Breast epithelium (tissue), 3 donors: ENCODE measurements around the gene RNF212.

ENCODE experiments used
- CTCF ChIP-seq, 3 donors: fragments of 450-650 bp; IDR thresholded peaks; one replicate each; pipeline ENCODE4 v1.5.1; 2016 to 2017; ENCODE audit warnings: antibody characterized with exemption in 3 of 3, mild to moderate bottlenecking in 3 of 3, moderate library complexity in 3 of 3
- POLR2A ChIP-seq: fragments of 450-650 bp; IDR thresholded peaks from one replicate; pipeline ENCODE4 v1.6.1; 2016; ENCODE audit warnings: antibody characterized with exemption, mild to moderate bottlenecking, moderate library complexity

GRCh38 chr4:1112821-1113182 is 562 bp downstream of the RNF212 start:
- no peak for TF ChIP-seq CTCF (IDR thresholded peaks at IDR 0.05)
- TF ChIP-seq POLR2A, result no peak
